Measurements from ENCODE around the gene ABHD17B.
A peak's percentile ranks its signal among the peaks of the same experiment; 100 is the strongest.
"Not testable (repeated sequence)": the region's sequence is repeated elsewhere in the genome, so short reads cannot be mapped to it uniquely, and the experiment has no call there.

Gene ABHD17B

DNA sequence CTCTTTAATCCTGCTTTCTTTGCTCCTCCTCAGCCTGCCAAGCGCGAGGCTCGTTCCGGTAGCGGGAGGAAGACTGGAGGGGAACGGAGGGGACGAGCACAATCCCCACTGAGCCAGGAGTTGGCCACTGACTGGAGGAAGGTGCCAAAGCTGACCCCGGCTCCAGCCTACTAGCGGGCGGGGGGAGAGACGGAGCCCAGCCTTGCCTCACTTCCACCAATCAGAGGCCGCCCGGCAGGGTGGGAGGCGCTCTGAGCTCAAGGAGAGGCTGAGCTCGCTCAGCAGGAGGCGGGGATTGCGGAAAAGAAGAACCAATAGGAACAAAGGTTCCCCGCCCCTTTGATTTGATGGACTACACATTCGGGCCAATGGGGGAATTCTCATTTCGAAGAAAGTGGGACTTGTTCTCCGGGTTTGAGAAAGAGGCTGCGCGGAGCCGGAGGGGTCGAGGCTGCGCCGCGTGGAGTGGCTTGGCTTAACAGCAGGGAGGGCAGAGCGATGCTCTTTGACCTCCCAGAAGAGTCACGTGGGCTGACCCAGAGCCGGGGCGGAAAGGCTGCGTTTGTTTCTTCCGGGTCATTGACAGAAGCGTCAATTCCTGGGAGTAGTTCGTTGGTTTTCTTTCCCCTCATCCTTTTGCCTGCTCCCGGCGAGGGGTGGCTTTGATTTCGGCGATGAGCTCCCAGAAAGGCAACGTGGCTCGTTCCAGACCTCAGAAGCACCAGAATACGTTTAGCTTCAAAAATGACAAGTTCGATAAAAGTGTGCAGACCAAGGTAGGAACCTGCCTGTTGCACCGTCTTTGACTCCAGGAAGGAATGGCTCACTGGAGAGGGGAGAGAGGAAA lies at the start of gene ABHD17B, which contains the start of gene C9orf85:
TSS of gene ABHD17B (minus strand) at position 133 of the 847 bp plus-strand sequence. CDS start 36,113 bp downstream, outside the sequence.
TSS of gene C9orf85 (plus strand) at position 579 of the 847 bp plus-strand sequence. CDS start at position 675, 96 bp downstream.
- DNase-seq (ENCODE audit: low read depth): peak; percentile 96

DNA sequence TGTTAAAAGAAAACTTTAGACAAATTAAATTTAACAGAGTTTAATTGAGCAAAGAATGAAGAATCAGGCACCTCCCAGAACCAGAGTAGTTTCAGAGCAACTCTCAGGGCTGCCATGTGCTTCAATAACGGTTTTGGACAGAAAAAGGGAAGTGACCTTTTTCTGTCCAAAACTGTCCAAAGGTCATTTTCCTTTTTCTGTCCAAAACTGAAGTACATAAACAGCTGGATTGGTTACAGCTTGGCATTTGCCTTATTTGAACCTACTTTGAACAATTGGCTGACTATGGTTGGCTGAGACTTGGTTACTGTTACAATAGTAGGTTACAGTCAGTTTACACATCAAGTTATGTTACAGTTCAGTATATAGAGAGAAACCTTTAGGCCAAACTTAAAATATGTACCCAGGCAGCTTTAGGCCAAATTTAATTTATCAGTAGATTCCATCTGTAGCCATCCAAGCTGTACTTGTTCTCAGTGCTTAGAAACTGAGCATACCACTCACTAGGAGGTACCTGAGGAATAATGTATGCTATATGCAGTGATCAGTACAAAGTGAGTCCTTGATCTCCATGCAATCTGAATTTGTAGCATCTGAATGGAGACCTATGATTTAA lies 44.4 kb upstream of the ABHD17B start:
- DNase-seq (ENCODE audit: low read depth): no peak

DNA sequence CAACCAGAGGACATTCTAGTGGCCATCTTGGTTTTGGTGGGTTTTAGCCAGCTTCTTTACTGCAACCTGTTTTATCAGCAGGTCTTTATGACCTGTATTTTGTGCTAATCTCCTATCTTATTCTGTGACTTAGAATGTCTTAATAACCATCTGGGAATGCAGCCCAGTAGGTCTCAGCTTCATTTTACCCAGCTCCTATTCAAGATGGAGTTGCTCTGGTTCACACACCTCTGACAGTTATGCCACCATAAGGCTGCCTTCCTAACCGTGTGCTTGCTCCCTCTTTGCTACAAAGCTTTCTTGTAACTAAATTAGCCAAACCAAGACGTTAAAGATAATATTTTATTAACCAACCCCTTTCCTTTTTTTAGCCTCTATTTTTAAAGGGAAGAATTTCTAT lies 43.7 kb upstream of the ABHD17B start:
- DNase-seq (ENCODE audit: low read depth): not testable (repeated sequence)

DNA sequence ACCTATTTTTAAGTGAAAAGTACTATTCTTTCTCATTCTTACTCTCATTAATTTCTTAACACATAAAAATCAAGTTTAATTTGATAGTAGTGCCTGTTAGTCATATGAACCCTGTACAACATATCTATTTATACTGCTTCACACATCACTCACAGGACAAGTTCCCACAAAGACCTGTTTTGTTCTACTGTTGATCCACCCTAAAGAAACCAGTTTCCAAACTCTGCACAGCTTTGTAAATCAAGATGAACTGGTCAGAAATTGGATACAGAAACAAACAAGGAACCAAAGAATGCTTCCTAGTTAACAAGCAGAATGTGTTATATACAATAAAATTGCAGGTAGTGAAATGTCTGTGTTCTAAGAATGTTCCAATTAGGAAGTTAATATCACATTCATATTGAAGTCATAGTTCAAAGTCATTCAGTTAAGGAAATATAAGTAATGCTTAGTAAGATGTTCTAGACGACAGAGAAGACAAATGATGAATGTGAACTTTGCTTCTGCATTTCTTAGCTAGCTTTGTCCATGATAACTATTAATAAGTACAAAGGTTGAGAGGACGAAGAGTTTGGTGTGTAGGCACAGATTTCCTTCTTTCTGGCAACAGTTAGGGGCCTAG lies 33.9 kb upstream of the ABHD17B start:
- DNase-seq (ENCODE audit: low read depth): no peak

DNA sequence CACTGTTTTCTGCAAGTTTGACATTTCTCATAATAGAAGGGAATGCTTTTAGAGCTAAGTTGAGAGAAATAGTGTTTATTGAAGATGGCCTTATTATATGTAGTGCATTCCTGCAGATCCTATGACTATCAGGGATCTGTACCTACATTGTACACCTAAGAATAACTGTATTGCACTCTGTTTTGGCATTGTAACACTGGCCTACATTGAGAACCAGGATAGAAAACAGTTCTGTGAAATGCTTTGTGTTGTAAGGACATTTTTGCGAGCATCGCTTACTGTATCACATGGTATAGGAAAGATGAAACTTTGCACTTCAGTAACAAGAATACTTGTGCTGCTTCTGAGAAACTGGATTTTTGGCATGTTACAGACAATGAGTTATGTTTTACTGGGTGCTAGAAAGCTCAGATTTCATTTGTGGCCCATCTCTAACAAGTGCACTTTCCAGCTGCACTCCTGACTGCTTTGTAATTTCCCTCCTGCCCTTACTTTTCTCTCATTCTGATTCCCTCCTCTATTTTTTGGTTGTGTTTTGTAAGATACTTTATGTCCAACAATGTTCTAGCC lies 31.1 kb upstream of the ABHD17B start:
- no peak for DNase-seq (ENCODE audit: low read depth)

DNA sequence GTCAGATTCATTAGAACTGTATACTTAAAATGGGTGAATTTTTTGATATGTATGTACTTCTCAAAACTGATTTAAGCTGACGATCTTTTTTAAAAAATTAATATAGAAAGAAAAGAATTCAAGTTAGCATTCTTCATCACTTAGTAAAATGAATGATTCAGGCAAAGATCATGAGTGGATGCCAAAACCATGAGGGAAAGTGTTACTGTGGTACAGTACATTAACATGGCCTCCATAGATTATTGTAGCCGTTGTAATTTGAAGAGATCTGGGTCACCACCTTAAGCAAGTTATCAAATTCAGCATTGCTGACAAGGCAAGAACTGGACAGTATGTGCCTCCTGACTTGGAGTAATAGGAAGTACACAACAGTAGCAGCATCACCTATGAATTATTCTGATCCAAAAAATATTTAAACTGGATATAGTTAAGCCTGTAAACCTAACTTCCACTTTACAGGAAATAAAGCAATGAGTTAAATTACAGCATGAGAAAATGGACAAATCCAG lies 30.1 kb upstream of the ABHD17B start:
- no peak for DNase-seq (ENCODE audit: low read depth)

DNA sequence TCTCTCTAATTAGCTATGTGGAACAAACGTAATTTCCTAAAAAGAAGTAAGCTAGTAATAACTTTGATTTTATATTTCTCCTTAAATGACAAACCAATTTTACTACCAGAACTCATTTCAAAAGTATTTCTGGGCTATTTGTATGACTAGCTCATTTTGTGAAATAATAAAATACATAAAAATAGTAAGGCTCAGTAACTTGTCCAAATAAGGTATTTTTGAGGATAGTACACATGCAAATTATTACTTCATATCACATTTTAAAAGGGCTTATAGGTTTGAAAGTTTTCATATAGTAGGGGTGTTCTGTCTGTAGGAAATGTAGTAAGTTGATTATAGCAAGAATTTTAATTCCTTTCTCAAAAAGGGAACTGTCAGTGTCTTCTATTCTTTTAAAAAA lies 26.9 kb upstream of the ABHD17B start:
- DNase-seq (ENCODE audit: low read depth): no peak

DNA sequence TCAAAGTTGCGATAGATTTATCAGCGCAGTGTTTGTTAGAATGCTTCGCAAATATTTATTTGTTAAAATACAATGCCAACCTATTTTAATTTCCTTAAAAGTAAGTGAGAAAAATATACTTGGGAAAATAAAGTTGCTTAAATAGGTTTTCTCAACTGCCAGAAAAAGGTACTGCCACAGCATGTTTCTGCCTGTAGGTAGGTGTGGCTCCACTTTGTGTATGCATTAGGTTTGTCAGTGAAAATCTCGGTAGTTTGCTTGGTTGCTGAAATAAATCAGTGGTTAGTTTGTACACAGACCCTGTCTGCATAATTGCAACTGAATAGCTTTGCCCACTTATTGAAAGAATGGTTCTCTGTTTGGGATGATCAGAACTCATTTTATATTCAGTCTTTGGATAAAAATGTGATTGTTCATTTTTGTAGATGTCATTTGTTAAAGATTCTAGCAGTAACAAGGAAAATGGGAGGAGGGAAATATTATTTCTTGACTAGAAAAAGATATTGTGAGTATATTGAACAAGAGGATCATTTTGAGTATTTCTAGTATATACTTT lies 26.2 kb upstream of the ABHD17B start:
- no peak for DNase-seq (ENCODE audit: low read depth)

DNA sequence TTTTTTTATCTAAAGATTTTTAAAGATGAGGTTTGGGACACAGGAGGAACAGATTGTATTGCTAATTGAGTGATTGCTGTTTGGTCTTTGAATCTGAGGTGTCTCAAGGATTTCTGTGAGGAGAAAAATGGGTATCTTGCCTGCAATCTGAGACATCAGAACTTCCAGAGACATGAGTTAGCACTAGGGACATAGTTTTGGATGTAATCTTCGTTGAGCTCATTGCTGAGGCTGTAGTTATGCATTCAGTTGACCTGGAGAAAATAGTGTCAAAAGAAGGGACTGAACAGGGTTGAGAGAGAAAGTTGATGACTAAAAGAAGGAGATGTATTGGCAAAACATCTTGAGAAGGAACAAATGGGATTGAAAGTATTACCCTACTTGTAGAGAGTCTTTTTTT lies 25.1 kb upstream of the ABHD17B start:
- DNase-seq (ENCODE audit: low read depth): no peak

DNA sequence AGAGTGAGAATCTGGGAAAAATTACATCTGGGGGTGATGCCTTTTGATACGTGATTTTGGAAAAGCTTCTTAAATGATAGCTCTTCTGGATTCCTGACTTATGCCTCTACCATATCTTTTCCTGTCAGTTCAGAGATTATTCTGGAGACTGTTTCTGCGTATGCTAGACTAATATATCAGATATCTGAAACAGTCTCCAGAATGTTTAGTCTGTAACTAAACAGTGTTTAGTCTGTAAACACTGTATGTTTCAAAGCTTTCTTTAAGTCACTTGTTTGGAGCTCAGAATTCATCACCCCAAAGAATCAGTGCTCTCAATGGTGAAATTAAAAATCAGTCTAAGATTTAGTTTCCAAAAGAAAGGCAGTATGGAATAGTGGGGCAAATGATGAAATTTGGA lies 20.2 kb upstream of the ABHD17B start:
- no peak for DNase-seq (ENCODE audit: low read depth)

DNA sequence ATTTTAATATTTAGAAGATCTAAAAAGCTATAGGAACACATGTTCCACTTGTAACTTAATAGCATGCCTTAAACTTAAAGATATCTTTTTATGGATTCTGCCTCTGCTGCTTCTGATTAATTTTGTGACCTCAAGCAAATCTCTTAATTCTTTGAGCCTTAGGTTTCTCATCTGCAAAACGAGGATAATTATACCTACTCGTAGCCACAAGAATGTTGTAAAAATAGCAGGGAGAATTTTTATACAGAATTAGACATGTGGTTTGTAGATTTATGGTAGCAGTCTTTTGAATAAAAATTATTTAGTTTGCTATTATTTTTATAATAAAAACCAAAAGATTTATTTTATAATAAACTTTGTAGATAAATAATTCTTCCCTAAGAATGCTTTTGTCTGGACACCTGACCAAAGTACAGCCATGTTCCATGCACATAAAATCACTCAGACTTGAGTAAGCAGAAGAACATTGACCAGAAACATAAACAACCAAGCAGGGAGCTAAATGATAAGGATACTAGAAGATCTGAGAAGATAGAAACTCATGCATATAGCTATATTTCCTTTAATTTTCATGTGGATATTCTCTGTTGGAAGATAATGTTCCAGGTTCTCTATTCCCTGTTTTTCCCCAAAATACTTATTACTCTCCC lies 18.9 kb upstream of the ABHD17B start:
- DNase-seq (ENCODE audit: low read depth): no peak

DNA sequence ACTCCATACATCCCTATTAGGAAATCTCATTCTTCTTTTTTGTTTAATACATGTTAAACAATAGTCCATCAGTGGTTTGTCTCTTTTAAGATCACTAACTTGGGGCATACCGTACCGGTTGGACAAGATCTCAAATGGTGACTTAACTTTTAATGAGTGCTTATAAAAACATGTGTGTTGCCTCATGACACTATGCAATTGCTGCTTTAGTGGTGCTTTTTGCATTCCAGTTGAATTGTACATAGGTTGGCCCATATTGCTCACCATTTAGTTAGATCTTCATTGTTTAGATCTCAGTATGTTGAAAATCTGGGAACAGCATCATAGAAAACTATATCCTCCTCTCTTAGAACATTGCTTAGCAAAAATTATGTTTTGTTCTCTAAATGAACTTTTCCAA lies 18.2 kb upstream of the ABHD17B start:
- no peak for DNase-seq (ENCODE audit: low read depth)

DNA sequence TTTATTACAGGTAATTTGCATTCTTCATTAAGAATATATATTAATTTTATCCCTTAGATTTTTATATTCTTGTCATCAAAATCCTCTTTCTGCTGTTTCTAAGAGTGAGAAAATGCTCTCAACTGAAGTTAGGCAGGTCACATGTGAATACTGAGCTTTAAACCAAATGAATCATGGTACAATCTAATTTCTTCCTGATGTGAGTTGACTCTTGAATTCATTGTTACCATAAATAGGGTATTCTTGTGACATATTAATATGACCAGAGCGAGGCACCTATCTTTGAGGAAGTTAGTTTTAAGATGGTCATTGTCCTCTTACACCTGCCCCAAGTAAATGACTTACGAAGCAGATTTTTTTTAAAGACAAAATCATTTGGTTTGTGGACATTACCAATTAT lies 17.8 kb upstream of the ABHD17B start:
- DNase-seq (ENCODE audit: low read depth): no peak

DNA sequence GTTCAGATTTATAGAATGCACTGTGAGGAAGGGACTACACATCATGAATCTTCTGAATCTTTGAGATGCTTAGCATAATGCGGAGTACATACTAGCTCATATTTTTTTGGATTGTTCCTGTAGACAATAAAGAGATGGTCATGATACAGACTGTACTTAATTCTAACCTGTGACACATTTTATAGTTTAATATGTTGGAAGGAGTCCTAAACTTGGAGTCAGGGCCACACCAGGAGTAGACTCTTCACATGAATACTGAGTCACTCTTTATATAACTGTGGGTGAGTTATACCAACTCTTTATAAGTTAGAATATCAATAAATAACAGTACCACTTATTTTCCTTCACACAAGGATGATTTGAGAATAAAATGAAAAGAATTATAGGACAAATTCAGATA lies 17.4 kb upstream of the ABHD17B start:
- no peak for DNase-seq (ENCODE audit: low read depth)

DNA sequence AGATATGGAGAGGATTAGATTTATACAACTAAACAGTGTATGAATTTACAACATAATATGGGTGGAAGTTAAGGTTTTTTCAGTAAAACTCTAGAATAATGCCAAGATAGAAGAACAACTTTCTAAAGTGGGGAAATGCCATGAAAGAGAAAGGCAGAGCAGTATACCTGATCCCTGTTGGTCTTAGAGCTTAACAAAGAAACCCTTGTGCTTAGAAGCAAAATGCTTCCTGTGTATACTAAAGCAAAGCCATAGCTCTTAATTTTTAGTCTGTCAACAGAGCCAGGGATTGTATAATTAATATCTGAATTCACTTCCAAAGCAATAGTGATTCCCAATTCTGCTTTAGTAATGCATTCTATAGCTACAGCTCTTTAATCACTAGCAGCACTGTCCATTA lies 14.8 kb upstream of the ABHD17B start:
- DNase-seq (ENCODE audit: low read depth): no peak

DNA sequence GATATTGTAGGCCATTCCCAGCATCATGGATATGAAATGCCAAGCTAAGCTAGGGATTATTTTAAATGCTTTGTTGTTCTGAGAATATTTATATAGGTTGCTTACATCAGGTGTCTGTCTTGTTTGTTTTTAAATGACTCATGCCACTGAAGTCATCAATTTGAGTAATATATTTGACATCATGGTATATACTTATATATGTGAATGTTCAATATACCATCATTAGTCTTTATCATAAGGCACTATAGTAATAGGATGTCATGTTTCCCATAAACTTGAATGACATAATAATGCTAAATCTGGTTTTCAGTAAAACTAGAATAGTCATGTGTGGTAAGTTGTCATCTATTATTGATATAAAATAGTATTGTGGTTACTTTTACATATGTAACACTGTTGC lies 13.6 kb upstream of the ABHD17B start:
- DNase-seq (ENCODE audit: low read depth): no peak

DNA sequence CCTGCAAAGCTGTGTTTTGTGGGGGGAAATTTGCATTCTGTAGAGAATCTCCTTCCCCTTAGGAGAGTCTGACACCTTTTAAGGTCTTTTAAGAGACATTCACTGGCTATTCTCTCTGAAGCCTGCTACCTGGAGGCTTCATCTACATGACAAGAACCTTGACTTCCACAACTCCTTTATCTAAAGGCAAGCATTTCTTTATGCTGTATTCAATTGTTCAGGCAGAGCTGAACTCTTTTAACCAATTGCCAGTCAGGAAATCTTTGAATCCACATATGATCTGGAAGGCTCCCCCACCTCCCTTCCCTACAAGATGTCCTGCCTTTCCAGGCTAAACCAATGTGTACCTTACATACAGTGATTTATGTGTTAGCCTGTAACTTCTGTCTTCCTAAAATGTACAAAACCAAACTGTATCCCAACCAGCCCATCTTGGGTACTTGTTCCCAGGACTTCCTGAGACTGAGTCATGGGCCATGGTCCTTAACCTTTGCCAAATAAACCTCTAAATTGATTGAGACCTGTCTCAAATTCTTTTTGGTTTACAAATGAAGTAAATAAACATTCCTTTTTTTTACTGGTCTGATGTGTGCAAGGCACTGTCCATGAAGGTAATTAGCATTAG lies 10.3 kb upstream of the ABHD17B start:
- no peak for DNase-seq (ENCODE audit: low read depth)

DNA sequence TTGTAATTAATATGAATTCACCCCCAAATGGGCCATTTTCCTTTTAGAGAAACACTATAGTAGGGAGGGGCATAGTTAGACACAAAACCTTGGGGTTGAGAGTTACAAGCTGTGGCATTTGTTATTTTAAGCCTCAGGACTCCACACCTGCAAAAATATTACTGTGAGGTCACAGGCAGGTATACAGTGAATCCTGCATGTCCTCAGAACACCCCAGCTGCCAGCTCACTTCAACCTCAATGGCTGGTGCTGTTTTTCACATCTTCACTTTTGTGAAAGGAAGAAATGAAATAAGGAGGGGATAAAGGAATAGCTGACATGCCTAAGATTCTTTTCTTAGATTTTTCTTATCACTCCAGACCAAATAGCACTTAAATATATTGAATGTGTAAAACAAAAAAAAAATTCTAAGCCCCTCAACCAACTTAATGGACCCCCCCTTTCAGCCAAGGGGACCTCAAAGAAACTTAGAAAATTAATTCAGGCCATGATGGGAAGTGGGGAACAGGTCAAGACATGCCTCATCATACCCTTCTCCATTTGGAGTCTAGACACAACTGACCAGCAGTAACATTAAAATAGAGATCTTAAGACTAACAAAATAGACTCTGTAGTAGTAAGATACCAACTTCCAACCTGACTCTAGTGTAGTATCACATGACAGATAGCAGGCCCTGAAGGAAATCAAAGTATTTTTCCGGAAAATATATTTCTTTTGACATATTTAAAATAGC lies 9.6 kb upstream of the ABHD17B start:
- no peak for DNase-seq (ENCODE audit: low read depth)

DNA sequence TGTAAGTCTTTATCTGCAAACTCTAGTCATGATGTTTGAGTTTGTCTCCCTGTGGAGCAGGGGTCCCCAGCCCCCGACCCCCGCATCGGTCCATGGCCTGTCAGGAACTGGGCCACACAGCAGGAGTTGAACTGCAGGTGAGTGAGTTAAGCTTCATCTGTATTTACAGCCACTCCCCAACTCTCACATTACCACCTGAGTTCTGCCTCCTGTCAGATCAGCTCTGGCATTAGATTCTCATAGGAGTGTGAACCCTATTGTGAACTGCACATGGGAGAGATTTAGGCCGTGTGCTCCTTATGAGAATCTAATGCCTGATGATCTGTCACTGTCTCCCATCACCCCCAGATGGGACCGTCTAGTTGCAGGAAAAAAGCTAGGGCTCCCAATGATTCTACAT lies 7.4 kb upstream of the ABHD17B start:
- DNase-seq (ENCODE audit: low read depth): no peak

DNA sequence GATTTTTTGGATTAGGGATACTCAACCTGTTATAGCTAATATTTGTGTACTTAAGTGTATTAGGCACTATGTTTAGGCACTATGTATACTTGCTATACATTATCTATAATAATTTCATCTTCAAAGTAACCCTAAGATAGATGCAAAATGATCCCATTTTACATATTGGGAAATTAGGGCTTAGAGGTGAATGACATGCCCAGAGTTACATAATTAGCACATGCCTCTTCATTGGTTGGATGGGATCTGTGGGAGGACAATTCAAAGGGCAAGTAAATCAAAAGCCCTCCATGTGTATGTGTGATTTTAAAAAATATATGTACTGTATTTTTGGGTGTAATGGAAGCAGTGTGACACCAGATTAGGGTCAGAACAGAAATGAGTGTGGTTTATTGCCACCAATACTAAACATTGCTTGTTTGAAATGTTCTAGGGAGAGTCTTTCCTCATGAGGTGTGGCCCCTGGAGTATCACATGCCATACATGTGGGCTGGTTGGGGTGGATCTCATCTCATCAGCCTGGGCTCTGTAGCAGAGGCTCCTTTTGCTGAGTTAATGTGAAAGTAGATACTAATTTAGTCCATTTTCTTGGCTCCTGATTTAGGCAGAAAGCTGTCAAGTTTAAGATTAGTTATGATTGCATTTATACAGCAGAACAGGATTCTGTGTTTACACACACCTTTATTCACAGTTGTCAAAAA lies 6.0 kb upstream of the ABHD17B start:
- no peak for DNase-seq (ENCODE audit: low read depth)

All from activated T-cell treated with anti-CD3 and anti-CD28 coated beads for 24 hours (primary cell).